LHCN-M2 (cell line): ENCODE measurements around the gene FGF16. TPM values are rescaled to one million over a fixed set of nuclear protein-coding genes. Genes with fewer than 3 reads are reported as not detected.
"Not testable (repeated sequence)": the region's sequence is repeated elsewhere in the genome, so short reads cannot be mapped to it uniquely, and the experiment has no call there.

Experiments
- DNase-seq: peaks from one replicate; pipeline ENCODE4 v3.0.0-alpha.2; 2012; ENCODE audit warnings: low read depth
- polyA plus RNA-seq: library from polyadenylated mRNA; unstranded; fragments of >200 nt; gene quantifications from one replicate; pipeline ENCODE4 v1.2.1, GENCODE V29; 2012; ENCODE audit warnings: missing spikeins
- total RNA-seq: library from RNA; depleted of rRNA; stranded (reverse); fragments of >200 nt; gene quantifications from 2 replicates; pipeline ENCODE4 v1.2.3, GENCODE V29; 2014; rRNA removed

The FGF16 gene
- not detected in 2 replicates for total RNA-seq
- polyA plus RNA-seq: not detected

DNA sequence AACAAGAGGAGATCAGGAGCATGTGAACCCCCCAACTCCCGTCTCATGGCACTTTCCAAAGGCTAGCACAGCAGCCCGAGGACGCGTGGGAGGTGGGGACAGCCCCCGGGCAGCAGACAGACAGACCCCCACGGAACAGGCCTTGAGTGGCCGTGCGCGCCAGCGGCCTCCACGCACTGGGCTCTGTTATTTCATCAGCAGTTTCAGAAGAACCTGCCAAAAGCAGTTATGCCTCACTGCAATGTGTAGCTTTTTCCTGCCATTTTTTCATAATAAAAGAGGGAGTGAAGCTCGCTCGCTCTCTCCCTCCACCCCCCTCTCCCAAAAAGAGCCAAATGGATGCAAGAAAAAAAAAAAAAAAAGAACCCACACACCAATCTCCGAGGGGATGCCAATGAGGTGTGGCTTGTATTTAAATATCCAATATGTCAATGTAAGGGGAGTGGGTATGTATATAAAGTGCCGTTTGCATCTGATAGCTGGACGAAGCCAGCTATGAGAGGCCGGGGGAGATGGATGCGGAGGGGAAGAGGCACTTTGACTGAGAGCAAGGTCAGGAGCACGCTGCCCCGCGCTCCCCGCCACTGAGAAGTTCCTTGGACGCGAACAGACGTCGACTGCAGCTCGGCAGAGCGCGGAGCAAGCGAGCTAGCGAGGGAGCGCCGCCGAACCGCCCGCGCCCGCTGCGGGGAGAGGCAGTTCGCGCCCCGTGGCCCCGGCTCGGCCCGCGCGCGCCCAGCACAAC is at the start of gene FGF16:
Gene FGF16, plus strand, starts transcription at position 482 of the 745 bp plus-strand sequence. CDS start 286 bp downstream, outside the sequence.
- no peak for DNase-seq

DNA sequence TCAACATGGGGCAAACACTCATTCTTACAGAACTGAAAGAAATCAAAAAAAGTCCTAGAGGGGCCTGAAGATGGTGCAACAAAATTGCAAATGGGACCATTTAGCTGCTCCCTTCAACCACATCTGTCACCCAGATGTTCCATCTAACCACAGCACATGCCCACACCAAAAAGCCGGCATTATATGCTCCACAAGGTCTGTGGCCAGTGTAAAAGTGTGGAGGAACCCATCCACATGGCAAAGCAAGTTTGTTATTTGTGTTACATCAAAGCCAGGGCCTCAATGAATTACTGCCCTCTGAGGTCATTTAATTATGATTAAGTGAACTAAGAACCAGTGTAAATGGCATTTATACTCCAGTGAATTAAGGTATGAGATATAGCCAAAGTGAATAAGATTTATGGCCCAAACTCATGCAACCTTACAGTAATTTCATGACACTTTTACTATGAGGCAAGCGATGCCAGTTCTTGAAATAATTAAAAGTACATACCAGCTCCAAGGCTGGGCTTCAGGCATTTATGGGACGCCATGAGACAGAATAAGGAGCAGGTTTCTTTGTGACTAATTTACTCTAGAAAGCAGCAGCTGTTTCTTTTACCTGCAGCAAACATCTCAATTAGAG is 48.7 kb upstream of the FGF16 start:
- DNase-seq: no peak

DNA sequence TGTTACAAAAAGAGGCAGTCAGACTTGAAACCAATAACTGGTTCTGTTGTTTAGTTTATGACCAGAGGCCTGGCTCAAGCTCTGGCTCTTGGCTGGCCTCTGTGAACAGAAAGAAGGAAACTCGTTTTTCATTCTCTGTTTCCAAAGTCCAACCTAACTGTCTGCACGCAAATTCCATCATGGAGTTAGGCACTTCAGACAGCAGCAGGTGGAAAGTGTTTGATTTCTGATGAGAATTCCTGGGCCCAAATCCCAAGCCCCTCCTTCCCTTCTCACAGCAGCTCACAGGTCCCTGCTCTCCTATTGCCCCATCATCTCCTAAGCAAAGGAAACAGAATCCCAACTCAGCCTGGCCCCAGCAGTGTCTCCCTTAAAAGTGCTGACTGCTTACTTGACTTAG is 42.8 kb upstream of the FGF16 start:
- no peak for DNase-seq

DNA sequence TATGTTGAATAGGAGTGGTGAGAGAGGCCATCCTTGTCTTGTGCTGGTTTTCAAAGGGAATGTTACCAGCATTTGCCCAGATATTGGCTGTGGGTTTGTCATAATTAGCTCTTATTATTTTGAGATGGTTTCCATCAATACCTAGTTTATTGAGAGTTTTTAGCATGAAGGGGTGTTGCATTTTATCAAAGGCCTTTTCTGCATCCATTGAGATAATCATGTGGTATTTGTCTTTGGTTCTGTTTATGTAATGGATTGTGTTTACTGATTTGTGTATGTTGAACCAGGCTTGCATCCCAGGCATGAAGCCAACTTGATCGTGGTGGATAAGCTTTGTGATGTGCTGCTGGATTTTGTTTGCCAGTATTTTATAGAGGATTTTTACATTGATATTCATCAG is 39.4 kb upstream of the FGF16 start:
- not testable (repeated sequence) for DNase-seq

DNA sequence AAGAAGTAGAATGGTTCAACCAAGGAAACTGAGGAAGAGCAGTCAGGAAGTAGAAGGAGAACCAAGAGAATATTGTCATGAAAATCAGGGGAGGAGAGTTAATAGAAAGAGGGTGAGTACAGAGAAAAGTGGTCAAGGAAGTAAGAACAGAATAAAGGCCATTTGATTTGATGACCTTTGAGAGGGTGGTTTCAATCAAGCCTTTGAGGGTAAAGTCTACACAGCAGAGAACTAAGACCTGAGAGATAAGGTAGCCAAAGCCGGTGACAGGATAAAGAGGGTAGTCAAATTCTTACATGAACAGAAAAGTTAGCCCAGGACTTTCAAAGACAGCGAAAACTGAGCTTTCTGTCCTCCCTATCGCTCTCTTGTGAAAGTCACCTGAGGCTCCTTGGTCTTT is 34.6 kb upstream of the FGF16 start:
- DNase-seq: no peak

DNA sequence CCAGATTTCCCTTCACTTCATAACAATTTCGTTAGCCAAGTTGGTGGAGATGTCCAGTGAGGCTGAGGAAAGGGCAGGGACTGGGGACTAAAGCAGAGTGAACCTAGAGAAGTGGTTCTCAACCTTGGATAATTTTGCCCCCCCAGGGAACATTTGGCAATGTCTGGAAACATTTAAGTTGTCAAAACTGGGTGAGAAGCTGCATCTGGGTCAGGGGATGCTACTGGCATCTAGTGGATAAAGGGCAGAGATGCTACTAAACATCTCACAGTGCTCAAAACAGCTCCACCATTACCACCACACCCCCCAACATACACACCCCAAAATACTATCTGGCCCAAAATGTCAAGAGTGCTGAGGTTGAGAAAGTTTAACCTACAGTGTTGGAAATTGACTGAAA is 32.0 kb upstream of the FGF16 start:
- DNase-seq: no peak

DNA sequence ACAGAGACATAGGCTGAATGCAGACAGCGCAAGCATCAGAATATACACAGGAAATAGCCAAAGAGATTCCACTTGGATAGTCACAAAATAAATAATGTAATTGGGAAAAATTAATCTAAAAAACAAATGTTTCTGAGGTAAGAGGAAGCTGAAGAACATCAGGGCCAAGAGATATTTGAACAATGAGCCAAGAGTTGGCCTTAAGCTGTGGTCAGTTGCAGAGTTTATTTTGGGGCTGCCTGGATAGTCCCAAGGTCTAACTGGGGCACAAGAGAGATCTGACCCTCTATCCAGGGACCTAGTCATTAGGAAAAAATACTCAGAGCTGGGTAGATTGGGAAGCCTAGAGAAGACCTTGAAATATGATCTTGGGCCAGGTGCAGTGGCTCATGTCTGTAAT is 31.3 kb upstream of the FGF16 start:
- DNase-seq: no peak

DNA sequence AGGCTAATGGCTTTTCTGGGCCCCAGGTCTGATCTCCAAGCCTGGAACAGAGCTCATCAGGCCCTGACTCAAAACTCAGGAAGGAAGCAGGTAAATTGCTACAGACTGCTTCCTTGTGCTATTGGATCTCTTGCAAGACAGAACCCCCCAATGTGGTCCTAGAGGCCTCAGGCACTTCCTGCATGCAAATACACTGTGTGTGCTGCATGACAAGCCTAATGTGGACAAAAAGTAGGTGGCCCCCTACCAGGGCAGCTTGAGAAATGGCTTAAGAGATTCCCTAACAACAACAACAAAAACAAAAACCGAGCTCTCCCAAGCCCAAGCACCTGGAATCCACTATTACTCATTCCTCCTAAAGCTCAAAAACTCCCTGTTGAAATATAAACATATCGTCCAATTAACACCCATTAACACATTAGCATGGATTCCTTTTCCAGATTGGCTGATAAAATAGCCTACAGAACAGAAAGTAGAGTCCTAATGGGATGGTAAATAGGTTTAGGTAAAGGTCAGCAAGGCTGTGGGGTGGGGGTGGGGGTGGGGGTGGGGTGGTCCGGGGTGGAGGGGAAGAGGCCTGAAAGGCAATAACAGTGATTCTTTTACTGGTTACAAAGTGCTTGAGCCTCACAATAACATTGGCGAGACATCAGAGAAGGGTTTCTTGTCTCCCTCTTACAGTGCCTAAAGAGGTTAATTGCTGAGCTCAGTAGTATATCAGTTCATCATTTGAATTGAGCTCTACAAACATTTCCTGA is 24.1 kb upstream of the FGF16 start:
- DNase-seq: no peak

DNA sequence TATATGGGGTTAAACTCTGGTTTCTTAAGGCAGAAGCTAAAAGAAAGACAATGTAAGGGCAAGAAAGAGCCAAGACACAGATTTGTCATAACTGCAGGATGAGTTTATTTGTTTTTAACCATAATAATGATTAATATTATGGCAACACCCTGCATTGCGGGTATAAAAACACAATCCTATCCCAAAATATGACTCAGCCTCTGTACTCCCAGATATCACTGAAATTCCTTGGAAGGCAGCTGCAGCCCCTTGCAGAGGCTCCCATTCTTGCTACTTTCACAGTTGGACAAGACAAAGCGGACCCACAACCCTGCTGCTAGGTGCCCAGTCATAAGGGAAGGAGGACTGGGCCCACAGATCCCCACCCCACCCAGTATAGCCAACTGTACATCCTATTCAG is 20.4 kb upstream of the FGF16 start:
- DNase-seq: peak; percentile 83

DNA sequence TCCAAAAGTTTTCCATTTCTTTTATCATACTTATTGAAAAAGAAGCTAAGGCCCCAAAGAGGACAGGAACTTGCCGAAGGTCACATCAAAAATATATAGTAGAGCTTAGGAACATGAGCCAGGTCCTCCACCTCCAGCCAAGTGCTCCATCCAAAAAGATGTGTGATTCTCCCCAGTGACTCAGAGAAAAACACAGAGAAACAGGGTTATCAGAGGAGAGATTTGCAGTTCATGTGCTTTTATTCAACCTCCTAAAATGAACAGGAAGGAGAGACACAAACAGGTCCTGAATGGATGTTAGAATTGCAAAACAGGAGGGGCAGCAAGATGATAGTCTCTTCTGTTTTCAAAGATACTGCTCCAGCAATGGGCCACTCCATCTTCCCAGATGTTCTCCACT is 19.6 kb upstream of the FGF16 start:
- peak; percentile 30 for DNase-seq

DNA sequence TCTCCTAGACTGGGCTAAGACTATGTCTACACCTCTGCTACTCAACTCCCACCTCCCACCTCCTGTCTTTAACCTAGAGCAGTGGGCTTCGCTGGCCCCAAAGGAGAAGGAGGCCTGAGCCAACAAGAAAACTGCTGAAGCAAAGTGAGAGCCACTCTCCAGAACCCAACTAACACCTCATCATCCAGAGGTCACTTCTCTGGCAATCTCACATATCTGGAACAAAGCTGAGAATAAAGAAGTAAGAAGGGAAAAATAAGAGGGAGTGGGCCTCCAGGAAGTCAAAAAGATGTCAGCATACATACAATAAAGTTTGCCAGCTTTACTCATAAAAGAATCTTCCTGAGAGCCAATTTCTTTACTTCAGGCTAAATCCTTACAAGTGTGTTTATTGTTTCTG is 18.6 kb upstream of the FGF16 start:
- DNase-seq: no peak

DNA sequence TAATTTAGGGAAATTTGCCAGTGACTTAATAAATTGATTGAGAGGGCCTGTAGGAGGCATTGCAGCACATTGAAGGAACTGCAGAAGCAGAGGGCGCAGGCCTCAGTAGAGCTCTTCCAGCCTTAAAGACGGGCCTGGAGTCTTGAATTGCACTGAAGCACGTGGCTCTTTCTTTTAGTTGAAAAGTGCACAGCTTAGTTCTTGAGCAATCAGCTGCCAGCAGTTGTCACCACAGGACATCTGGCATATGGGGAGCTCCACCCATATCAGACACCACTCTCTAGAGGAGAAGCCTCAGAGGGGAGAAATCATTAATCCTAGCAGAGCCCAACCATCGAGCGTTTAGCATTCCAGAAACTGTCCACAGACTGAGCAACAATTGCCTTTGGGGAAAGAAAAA is 16.0 kb upstream of the FGF16 start:
- peak; percentile 92 for DNase-seq

DNA sequence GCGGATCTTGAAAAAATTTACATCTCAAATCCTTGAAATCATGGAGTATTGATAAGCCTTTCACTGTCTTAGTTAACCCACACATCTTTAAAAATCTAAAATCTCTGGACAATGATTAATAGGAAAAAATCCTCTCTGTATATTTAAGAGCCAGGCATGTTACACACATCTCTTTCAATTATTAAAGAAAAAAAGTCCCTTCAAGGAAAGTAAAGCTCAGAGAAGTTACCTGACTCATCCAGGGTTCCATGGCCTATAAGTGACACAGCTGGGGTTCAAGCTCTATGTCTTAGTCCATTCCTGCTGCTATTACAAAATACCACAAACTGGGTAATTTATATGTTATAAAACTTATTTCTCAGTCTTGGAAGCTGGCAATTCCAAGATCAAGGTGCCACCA is 14.2 kb upstream of the FGF16 start:
- DNase-seq: no peak

DNA sequence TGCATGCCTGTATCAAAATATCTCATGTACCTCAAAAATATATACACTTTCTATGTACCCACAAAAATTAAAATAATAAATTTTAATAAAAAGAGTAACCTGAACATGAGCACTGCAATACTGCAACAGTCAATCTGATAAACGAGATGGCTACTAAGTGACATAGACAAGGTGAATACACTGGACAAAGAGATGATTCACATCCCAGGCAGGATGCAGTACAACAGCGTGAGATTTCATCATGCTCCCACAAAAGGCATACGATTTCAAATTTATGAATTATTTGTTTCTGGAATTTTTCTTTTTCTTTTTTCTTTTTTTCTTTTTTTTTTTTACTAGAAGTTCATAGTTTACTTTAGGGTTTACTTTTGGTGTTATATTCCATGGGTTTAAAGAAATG is 12.2 kb upstream of the FGF16 start:
- DNase-seq: no peak

DNA sequence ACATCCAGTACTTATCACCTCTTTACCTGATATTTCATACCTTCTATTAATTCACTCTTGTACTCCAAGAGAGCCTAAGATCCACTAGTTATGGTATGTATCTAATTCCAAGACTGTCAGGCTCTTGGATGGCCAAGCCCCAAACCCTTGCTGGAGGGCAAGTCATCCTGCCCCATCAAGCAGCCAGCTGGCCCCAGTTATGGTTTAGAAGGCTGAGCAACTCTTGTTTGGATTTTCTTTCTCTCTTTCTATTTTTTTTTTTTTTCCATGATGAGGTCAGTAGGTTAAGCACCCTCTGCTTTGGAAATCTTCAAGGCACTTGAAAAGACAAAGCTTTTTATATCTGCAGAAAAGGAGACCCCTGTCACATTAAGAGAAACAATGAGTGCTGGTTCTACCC is 10.9 kb upstream of the FGF16 start:
- DNase-seq: peak; percentile 50

DNA sequence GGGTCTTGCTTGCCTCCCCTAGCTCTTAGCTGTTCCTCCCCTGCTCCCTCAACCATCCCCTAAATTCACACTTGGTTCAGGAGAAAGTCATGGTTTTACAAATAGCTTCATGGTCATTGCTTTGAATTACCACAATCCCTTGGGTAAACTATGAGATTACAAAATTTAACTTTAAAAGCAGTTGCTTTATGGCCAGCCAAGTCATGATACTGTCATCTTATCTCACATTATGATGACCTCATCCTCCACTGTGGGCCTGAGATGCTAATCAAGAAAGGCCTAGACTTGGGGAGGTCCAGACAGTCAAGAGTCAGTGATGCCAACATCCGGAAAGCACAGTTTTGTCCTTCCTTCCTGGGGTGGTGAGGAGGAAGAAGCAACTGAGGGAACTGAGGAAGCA is 10.5 kb upstream of the FGF16 start:
- DNase-seq: peak; percentile 77

DNA sequence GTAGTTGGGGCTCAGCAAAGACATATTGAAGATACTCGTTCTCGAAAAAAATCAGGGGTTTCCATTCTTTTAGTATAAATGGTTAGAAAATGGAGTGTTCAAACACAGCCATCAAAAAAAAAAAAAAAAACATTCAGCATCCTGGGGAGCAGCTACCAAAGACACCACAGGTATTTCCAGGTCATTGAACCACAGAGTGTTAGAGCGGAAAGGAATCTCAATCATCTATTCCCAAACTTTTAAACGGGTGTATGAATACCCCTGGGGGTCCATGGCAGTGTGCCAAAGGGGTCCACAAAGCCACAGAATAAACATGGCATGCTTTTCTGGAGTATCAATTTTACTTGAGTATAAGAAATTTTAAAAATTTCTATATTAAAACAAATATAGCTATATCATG is 6.9 kb upstream of the FGF16 start:
- no peak for DNase-seq

DNA sequence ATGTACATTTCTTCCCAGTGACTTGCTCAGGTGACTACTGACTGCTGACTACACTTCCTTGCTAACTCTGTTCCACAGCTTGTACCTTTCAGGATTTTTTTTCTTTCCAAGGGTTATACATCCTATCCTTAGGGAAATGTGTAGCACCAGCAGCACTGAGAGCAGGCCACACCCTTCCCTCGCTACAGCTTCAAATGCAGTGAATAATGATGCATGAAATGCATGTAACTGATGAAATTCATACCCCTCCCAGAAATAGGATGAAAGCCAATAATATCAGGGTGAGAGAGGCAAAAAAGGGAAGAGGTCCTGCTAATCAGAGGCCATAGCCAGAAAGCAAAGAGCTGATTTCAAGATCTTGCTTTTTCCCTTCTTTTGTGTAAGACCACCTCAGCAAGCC is 6.2 kb upstream of the FGF16 start:
- DNase-seq: no peak

DNA sequence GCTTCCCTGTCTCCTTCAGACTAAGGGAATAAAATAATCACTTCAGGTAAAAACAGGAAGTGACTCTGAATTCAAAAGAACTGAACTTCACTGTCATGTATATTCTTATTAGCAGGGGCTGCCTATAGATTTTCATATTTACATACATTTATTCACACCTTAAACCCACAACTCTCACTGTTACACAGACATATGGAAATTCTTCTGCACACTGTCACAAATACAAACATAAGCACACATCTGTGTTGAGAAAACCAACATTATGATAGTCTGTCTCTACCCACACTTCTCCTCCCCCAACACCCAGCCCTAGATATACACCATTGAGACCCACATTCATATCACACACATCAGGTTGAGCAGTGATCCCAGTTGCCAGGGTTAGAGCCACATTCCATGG is 5.7 kb upstream of the FGF16 start:
- no peak for DNase-seq

DNA sequence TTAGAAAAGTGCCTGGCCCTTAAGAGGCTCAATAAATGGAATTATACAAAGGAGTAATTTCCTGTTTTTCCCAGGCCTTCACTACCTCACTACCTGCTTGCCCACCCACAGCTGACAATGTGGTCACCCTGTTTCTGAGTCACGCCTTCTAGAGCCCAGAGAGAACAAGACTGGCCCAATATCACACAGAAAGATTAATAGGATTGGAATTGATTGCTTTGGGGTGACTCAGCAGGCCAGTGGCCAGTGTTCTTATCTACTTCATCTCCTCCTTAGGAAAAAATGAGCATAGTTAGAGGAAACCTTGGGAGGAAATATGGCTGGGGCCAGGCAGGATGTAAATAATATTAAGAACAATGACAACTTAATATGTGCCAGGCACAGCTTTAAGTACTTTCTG is 4.5 kb upstream of the FGF16 start:
- DNase-seq: peak; percentile 65

DNA sequence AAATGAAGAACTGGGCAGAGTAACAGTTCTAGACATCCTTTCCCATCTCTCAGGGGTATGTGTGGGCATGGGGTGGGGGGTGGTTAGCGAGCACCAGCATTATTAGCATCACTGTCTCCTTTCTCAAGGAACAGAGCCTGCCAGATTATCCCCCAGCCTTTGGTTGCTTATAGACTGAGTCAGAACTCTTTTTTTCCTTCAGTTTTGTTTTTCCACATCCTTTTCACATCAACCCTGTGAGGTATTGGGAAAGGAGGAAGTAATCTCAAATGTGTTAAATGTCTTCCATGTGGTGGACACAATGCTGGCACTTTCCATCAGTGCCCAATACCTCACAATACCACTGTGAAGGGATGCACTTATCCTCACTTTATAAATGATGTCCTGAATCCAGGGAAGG is 3.1 kb upstream of the FGF16 start:
- DNase-seq: no peak

DNA sequence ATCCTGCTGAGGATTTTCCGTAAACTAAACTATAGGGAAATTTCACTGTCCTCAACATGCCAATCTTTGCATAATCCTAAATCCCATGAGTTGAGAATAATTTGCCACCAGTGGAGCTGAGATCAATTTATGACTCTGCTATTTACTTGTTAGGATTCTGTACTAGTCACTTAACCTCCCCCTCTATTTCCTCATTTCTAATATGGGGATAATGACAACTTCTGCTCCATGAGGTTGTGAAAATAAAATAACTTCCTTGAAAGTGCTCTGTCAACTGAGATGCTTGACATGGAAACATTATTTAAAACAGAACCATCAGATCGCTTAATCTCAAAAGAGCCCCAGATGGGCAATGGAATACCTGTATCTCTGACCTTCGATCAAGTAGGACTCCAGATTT is 2.6 kb upstream of the FGF16 start:
- no peak for DNase-seq
